Measurements from ENCODE around the gene LRP11. TPM values are rescaled to one million over a fixed set of nuclear protein-coding genes. Genes with fewer than 3 reads are reported as not detected.

LRP11 gene
- total and polyA plus RNA-seq, 2 of the 13 experiments (the other 11 are each of a cell fraction or from before 2014, with no cell fraction given): 32.4 to 48.9 TPM

GRCh38 chr6:149840345-149841075 is 23.6 kb downstream of the LRP11 start (continued):
- TF ChIP-seq, protein P1, sequence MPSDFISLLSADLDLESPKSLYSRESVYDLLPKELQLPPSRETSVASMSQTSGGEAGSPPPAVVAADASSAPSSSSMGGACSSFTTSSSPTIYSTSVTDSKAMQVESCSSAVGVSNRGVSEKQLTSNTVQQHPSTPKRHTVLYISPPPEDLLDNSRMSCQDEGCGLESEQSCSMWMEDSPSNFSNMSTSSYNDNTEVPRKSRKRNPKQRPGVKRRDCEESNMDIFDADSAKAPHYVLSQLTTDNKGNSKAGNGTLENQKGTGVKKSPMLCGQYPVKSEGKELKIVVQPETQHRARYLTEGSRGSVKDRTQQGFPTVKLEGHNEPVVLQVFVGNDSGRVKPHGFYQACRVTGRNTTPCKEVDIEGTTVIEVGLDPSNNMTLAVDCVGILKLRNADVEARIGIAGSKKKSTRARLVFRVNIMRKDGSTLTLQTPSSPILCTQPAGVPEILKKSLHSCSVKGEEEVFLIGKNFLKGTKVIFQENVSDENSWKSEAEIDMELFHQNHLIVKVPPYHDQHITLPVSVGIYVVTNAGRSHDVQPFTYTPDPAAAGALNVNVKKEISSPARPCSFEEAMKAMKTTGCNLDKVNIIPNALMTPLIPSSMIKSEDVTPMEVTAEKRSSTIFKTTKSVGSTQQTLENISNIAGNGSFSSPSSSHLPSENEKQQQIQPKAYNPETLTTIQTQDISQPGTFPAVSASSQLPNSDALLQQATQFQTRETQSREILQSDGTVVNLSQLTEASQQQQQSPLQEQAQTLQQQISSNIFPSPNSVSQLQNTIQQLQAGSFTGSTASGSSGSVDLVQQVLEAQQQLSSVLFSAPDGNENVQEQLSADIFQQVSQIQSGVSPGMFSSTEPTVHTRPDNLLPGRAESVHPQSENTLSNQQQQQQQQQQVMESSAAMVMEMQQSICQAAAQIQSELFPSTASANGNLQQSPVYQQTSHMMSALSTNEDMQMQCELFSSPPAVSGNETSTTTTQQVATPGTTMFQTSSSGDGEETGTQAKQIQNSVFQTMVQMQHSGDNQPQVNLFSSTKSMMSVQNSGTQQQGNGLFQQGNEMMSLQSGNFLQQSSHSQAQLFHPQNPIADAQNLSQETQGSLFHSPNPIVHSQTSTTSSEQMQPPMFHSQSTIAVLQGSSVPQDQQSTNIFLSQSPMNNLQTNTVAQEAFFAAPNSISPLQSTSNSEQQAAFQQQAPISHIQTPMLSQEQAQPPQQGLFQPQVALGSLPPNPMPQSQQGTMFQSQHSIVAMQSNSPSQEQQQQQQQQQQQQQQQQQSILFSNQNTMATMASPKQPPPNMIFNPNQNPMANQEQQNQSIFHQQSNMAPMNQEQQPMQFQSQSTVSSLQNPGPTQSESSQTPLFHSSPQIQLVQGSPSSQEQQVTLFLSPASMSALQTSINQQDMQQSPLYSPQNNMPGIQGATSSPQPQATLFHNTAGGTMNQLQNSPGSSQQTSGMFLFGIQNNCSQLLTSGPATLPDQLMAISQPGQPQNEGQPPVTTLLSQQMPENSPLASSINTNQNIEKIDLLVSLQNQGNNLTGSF (CRISPR knock-in tag; IDR thresholded peaks at IDR 0.05): no peak
- no peak for TF ChIP-seq ZNF782 (CRISPR knock-in tag; IDR thresholded peaks at IDR 0.05; ENCODE audit: borderline replicate concordance)
- TF ChIP-seq ZBTB21 (CRISPR knock-in tag; IDR thresholded peaks at IDR 0.05): no peak
- TF ChIP-seq ARNT (IDR thresholded peaks at IDR 0.05): no peak
- peak; percentile 15; the same call in 1 of the 2 replicates for TF ChIP-seq ISL2 (CRISPR knock-in tag; IDR thresholded peaks at IDR 0.05)
- TF ChIP-seq YEATS2 (CRISPR knock-in tag; IDR thresholded peaks at IDR 0.05; ENCODE audit: borderline replicate concordance): peak; percentile 42; the same call in 1 of the 2 replicates
- TF ChIP-seq ZNF292 (CRISPR knock-in tag; IDR thresholded peaks at IDR 0.05; ENCODE audit: borderline replicate concordance, low read depth): no peak
- 0 out of 2 replicates have a peak, but pooled peaks have one; percentile 36 for TF ChIP-seq ZNF772 (CRISPR knock-in tag; IDR thresholded peaks at IDR 0.05)
- TF ChIP-seq ARID5B (CRISPR knock-in tag; IDR thresholded peaks at IDR 0.05): no peak; the same call in 1 of the 2 replicates
- no peak for TF ChIP-seq ZNF546 (CRISPR knock-in tag; conservative IDR thresholded peaks at IDR 0.05)
- no peak for TF ChIP-seq AKAP8 (CRISPR knock-in tag; IDR thresholded peaks at IDR 0.05)
- no peak for TF ChIP-seq ZNF101 (CRISPR knock-in tag; IDR thresholded peaks at IDR 0.05; ENCODE audit: borderline replicate concordance, low read depth)
- TF ChIP-seq CCDC6 (CRISPR knock-in tag; IDR thresholded peaks at IDR 0.05): no peak
- TF ChIP-seq ZNF670 (CRISPR knock-in tag; IDR thresholded peaks at IDR 0.05; ENCODE audit: borderline replicate concordance): no peak
- TF ChIP-seq, protein P2, sequence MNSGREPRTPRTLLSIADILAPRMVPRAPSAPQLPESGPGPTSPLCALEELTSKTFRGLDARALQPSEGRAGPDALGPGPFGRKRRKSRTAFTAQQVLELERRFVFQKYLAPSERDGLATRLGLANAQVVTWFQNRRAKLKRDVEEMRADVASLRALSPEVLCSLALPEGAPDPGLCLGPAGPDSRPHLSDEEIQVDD (CRISPR knock-in tag; IDR thresholded peaks at IDR 0.05; ENCODE audit: borderline replicate concordance): no peak
- TF ChIP-seq ZNF331 (CRISPR knock-in tag; IDR thresholded peaks at IDR 0.05): peak; percentile 54; the same call in 1 of the 2 replicates
- no peak for TF ChIP-seq SMARCC2 (IDR thresholded peaks at IDR 0.05)
- TF ChIP-seq MLLT10 (CRISPR knock-in tag; IDR thresholded peaks at IDR 0.05): no peak
- TF ChIP-seq, protein P3, sequence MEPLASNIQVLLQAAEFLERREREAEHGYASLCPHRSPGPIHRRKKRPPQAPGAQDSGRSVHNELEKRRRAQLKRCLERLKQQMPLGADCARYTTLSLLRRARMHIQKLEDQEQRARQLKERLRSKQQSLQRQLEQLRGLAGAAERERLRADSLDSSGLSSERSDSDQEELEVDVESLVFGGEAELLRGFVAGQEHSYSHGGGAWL (CRISPR knock-in tag; IDR thresholded peaks at IDR 0.05): no peak
